Activated CD4-positive, alpha-beta T cell treated with anti-CD3 and anti-CD28 coated beads for 36 hours (primary cell): ENCODE results near the gene FIG4. TPM values are rescaled to one million over a fixed set of nuclear protein-coding genes. Genes with fewer than 3 reads are reported as not detected.
"Not testable (repeated sequence)": the region's sequence is repeated elsewhere in the genome, so short reads cannot be mapped to it uniquely, and the experiment has no call there.

Experiments
- ATAC-seq: fragments of 200-7000 bp; cut with Tn5 transposase; one replicate; pipeline ENCODE4 v1.10.0; 2021; ENCODE audit warnings: mild to moderate bottlenecking, moderate library complexity
- CTCF ChIA-PET: fragments of 350-600 bp; sonication (Branson Sonifier 250); formaldehyde crosslinking; loops from one replicate; lab custom pipeline; 2021; ENCODE audit warnings: antibody characterized with exemption; lab: Charles Lee
- POLR2A ChIA-PET: fragments of 350-600 bp; sonication (Branson Sonifier 250); formaldehyde crosslinking; loops from one replicate; lab custom pipeline; 2021; ENCODE audit warnings: antibody characterized with exemption, inconsistent platforms; lab: Charles Lee
- DNase-seq: peaks from one replicate; pipeline ENCODE4 v3.0.0-alpha.2; 2020
- H3K27ac Mint-ChIP-seq: one replicate; pipeline ENCODE4 v1.8.0; 2021; ENCODE audit warnings: mixed read lengths
- H3K27me3 Mint-ChIP-seq: one replicate; pipeline ENCODE4 v1.8.0; 2021; ENCODE audit warnings: mixed read lengths
- H3K36me3 Mint-ChIP-seq: one replicate; pipeline ENCODE4 v1.8.0; 2021; ENCODE audit warnings: low read depth, mixed read lengths
- H3K4me1 Mint-ChIP-seq: one replicate; pipeline ENCODE4 v1.8.0; 2021; ENCODE audit warnings: mixed read lengths
- H3K4me3 Mint-ChIP-seq: one replicate; pipeline ENCODE4 v1.8.0; 2021; ENCODE audit warnings: mild to moderate bottlenecking, moderate library complexity, mixed read lengths
- H3K9me3 Mint-ChIP-seq: one replicate; pipeline ENCODE4 v1.8.0; 2021; ENCODE audit warnings: low read depth, mixed read lengths
- intact Hi-C, 2 experiments: fragments of 100-400 bp; cut with DNase I in 1 of 2; cut with micrococcal nuclease in 1 of 2; formaldehyde crosslinking; loops; one replicate each; pipeline versions ENCODE4 v1.14.2 to v1.15.1; 2022 to 2024; cut with DNase I, micrococcal nuclease
- total RNA-seq, 2 experiments: library from RNA; stranded (reverse); gene quantifications; one replicate each; pipeline ENCODE4 v1.2.3, GENCODE V29; 2021

The FIG4 gene
- total RNA-seq, 2 experiments from 2014 or later: 14.4 to 17.5 TPM

GRCh38 chr6:109678240-109678639 is 12.9 kb upstream of the FIG4 start:
- no peaks in the 10 kb centered on the region for H3K27me3 Mint-ChIP-seq
- intact Hi-C loops: no loop called here
- ChIA-PET POLR2A (no interaction called here), CTCF (interaction anchor here (0.6 to 1.5 kb wide), 2 partner anchors 15 to 27 kb away, joined by 3 to 4 read pairs; no protein-coding TSS in a partner anchor)
- H3K9me3 Mint-ChIP-seq: peaks cover 2% of the 10 kb centered on the region
- H3K4me3 Mint-ChIP-seq: no peak overlapping the region
- peaks cover 10% of the 10 kb centered on the region for H3K36me3 Mint-ChIP-seq
- no peak overlapping the region for H3K27ac Mint-ChIP-seq
- peaks cover 26% of the 10 kb centered on the region for H3K4me1 Mint-ChIP-seq
- ATAC-seq (no peak), DNase-seq (no peak)

- POLR2A ChIA-PET: interaction anchor here (0.6 to 0.7 kb wide), 2 partner anchors 132 to 602 kb away, joined by 3 to 6 read pairs; no protein-coding TSS in a partner anchor
- H3K9me3 Mint-ChIP-seq, H3K36me3 Mint-ChIP-seq, H3K27me3 Mint-ChIP-seq, H3K4me3 Mint-ChIP-seq: not testable (repeated sequence)
- peak overlapping the region; percentile 72 for H3K27ac Mint-ChIP-seq
- intact Hi-C loops: loop anchor here in 1 of 2 experiments (1.0 kb wide), 1 partner anchor 8 kb away; no protein-coding TSS in a partner anchor
- DNase-seq: peak; percentile 67
- H3K4me1 Mint-ChIP-seq: peaks cover 26% of the 10 kb centered on the region
- CTCF ChIA-PET: interaction anchor here (1.5 kb wide), 1 partner anchor 15 kb away, joined by 4 read pairs; no protein-coding TSS in a partner anchor
- ATAC-seq: peak; percentile 99
Observed at GRCh38 chr6:109678661-109679505, 12.2 kb upstream of the FIG4 start.

GRCh38 chr6:109686566-109687265 is 4.4 kb upstream of the FIG4 start:
- Mint-ChIP-seq H3K27me3 (no peaks in the 10 kb centered on the region), H3K36me3 (peaks cover 5% of the 10 kb centered on the region), H3K27ac (peak overlapping the region; percentile 60), H3K9me3 (peaks cover 5% of the 10 kb centered on the region), H3K4me3 (no peak overlapping the region), H3K4me1 (peaks cover 32% of the 10 kb centered on the region)
- no peak for ATAC-seq
- intact Hi-C loops: loop anchor here in 1 of 2 experiments (1.0 kb wide), 1 partner anchor 7 kb away; no protein-coding TSS in a partner anchor
- CTCF ChIA-PET: interaction anchor here (0.6 to 0.7 kb wide), 2 partner anchors 22 to 58 kb away, joined by 3 read pairs; no protein-coding TSS in a partner anchor
- no peak for DNase-seq
- POLR2A ChIA-PET: interaction anchor here (0.6 kb wide), 1 partner anchor 418 kb away, joined by 3 read pairs; no protein-coding TSS in a partner anchor

GRCh38 chr6:109687271-109687761 is 3.8 kb upstream of the FIG4 start:
- DNase-seq (peak; percentile 57), ATAC-seq (peak; percentile 44)
- Mint-ChIP-seq H3K36me3 (peaks cover 3% of the 10 kb centered on the region), H3K27me3 (no peaks in the 10 kb centered on the region), H3K9me3 (peaks cover 3% of the 10 kb centered on the region), H3K4me3 (no peak overlapping the region), H3K4me1 (peaks cover 34% of the 10 kb centered on the region), H3K27ac (peak overlapping the region; percentile 60)
- ChIA-PET CTCF (interaction anchor here (0.7 kb wide), 1 partner anchor 22 kb away, joined by 3 read pairs; no protein-coding TSS in a partner anchor), POLR2A (interaction anchor here (0.6 kb wide), 2 partner anchors 340 to 1093 kb away, joined by 3 to 4 read pairs; no protein-coding TSS in a partner anchor)
- intact Hi-C loops: loop anchor here in 1 of 2 experiments (1.0 kb wide), 1 partner anchor 8 kb away; no protein-coding TSS in a partner anchor

- intact Hi-C loops: loop anchor here (2.0 to 10.0 kb wide), 11 partner anchors 93 to 1396 kb away; partner anchors contain the start of genes PPIL6 (in 2 of the 2), SMPD2 (in 2 of the 2), AFG1L (in 1 of the 2) and AMD1 (in 1 of the 2)
- DNase-seq: peak; percentile 84
- Mint-ChIP-seq H3K4me3 (peak overlapping the region; percentile 94), H3K27me3 (no peaks in the 10 kb centered on the region), H3K9me3 (no peaks in the 10 kb centered on the region), H3K4me1 (peaks cover 41% of the 10 kb centered on the region), H3K27ac (peak overlapping the region; percentile 92), H3K36me3 (no peaks in the 10 kb centered on the region)
- POLR2A ChIA-PET: no interaction called here
- CTCF ChIA-PET: interaction anchor here (2.6 kb wide), 2 partner anchors 11 to 350 kb away, joined by 11 to 18 read pairs; no protein-coding TSS in a partner anchor
- peak; percentile 35 for ATAC-seq
Observed at GRCh38 chr6:109690373-109690736, 741 bp upstream of the FIG4 start.

GRCh38 chr6:109693111-109693510 is 2.0 kb downstream of the FIG4 start:
- Mint-ChIP-seq H3K27ac (no peak overlapping the region), H3K4me3 (no peak overlapping the region), H3K4me1 (peaks cover 19% of the 10 kb centered on the region), H3K9me3 (no peaks in the 10 kb centered on the region), H3K36me3 (peaks cover 9% of the 10 kb centered on the region), H3K27me3 (no peaks in the 10 kb centered on the region)
- ChIA-PET POLR2A (interaction anchor here (0.6 kb wide), 1 partner anchor 595 kb away, joined by 7 read pairs; no protein-coding TSS in a partner anchor), CTCF (interaction anchor here (1.0 to 1.7 kb wide), 4 partner anchors 9 to 347 kb away, joined by 4 to 5 read pairs (median 4); no protein-coding TSS in a partner anchor)
- no peak for DNase-seq
- intact Hi-C loops: loop anchor here (5.0 to 10.0 kb wide), 6 partner anchors 96 to 1264 kb away; partner anchors contain the start of genes PPIL6 (in 2 of the 2), SMPD2 (in 2 of the 2), AMD1 (in 1 of the 2) and GTF3C6 (in 1 of the 2)
- no peak for ATAC-seq

- POLR2A ChIA-PET: no interaction called here
- peak; percentile 51 for DNase-seq
- no peak for ATAC-seq
- Mint-ChIP-seq H3K4me3 (no peak overlapping the region), H3K4me1 (peaks cover 14% of the 10 kb centered on the region), H3K27me3 (no peaks in the 10 kb centered on the region), H3K27ac (no peak overlapping the region), H3K36me3 (peaks cover 9% of the 10 kb centered on the region), H3K9me3 (no peaks in the 10 kb centered on the region)
- intact Hi-C loops: loop anchor here in 1 of 2 experiments (10.0 kb wide), 1 partner anchor 1179 kb away; the partner anchor contains the start of gene AMD1
- CTCF ChIA-PET: interaction anchor here (0.7 to 2.1 kb wide), 4 partner anchors 10 to 344 kb away, joined by 4 to 7 read pairs (median 5); no protein-coding TSS in a partner anchor
Observed at GRCh38 chr6:109695468-109695867, 4.4 kb downstream of the FIG4 start.

GRCh38 chr6:109696355-109696754 is 5.3 kb downstream of the FIG4 start:
- ChIA-PET CTCF (interaction anchor here (1.0 to 2.8 kb wide), 5 partner anchors 9 to 343 kb away, joined by 3 to 13 read pairs (median 6); no protein-coding TSS in a partner anchor), POLR2A (no interaction called here)
- no peak for DNase-seq
- Mint-ChIP-seq H3K4me3 (no peak overlapping the region), H3K27me3 (no peaks in the 10 kb centered on the region), H3K36me3 (peaks cover 9% of the 10 kb centered on the region), H3K4me1 (peaks cover 14% of the 10 kb centered on the region), H3K27ac (no peak overlapping the region), H3K9me3 (no peaks in the 10 kb centered on the region)
- no peak for ATAC-seq
- intact Hi-C loops: loop anchor here in 1 of 2 experiments (10.0 kb wide), 1 partner anchor 1178 kb away; the partner anchor contains the start of gene AMD1

GRCh38 chr6:109701221-109701620 is 10.1 kb downstream of the FIG4 start:
- H3K9me3 Mint-ChIP-seq: no peaks in the 10 kb centered on the region
- intact Hi-C loops: no loop called here

GRCh38 chr6:109701774-109702173 is 10.7 kb downstream of the FIG4 start:
- DNase-seq (no peak), ATAC-seq (no peak)
- no peaks in the 10 kb centered on the region for H3K9me3 Mint-ChIP-seq
- intact Hi-C loops: no loop called here
- no peak overlapping the region for H3K4me3 Mint-ChIP-seq
- ChIA-PET CTCF (interaction anchor here (0.6 to 8.5 kb wide), 9 partner anchors 8 to 347 kb away, joined by 3 to 135 read pairs (median 3); partner anchors contain the start of genes AK9 and FIG4), POLR2A (no interaction called here)
- H3K36me3 Mint-ChIP-seq: peaks cover 2% of the 10 kb centered on the region
- no peaks in the 10 kb centered on the region for H3K27me3 Mint-ChIP-seq
- H3K27ac Mint-ChIP-seq: no peak overlapping the region
- H3K4me1 Mint-ChIP-seq: peaks cover 12% of the 10 kb centered on the region

More at GRCh38 chr6:109701221-109701620, 10.1 kb downstream of the FIG4 start:
- POLR2A ChIA-PET: no interaction called here
- CTCF ChIA-PET: interaction anchor here (1.2 to 8.5 kb wide), 3 partner anchors 10 to 338 kb away, joined by 3 to 135 read pairs (median 11); partner anchors contain the start of genes AK9 and FIG4
- H3K4me1 Mint-ChIP-seq: peaks cover 8% of the 10 kb centered on the region
- no peak overlapping the region for H3K4me3 Mint-ChIP-seq
- H3K36me3 Mint-ChIP-seq: peaks cover 5% of the 10 kb centered on the region
- H3K27ac Mint-ChIP-seq: no peak overlapping the region
- H3K27me3 Mint-ChIP-seq: no peaks in the 10 kb centered on the region
- ATAC-seq: no peak
- no peak for DNase-seq
